HG03354 (cell line): ENCODE data around the gene PERP.
A peak's percentile ranks its signal among the peaks of the same experiment; 100 is the strongest.
"Not testable (repeated sequence)": the region's sequence is repeated elsewhere in the genome, so short reads cannot be mapped to it uniquely, and the experiment has no call there.

Experiments used
- ATAC-seq: cut with Tn5 transposase; IDR thresholded peaks from one replicate; pipeline ENCODE4 v1.9.1; 2021; ENCODE audit warnings: mild to moderate bottlenecking; ENCODE audit not compliant: unreplicated experiment, poor library complexity, severe bottlenecking

Gene PERP

GRCh38 chr6:138107078-138107751 is at the start of gene PERP:
PERP (minus strand) TSS chr6:138107419; CDS start chr6:138107340, 79 bp downstream.
- peak; percentile 64 for ATAC-seq

- ATAC-seq: no peak
These were observed 48.2 kb upstream of the PERP start for GRCh38 chr6:138155443-138155842.

- no peak for ATAC-seq
These were observed 39.3 kb upstream of the PERP start for GRCh38 chr6:138146544-138146943.

- ATAC-seq: peak; percentile 87
These were observed 38.2 kb upstream of the PERP start for GRCh38 chr6:138145402-138145801.

GRCh38 chr6:138142806-138143205 is 35.6 kb upstream of the PERP start:
- ATAC-seq: no peak

GRCh38 chr6:138129190-138129589 is 22.0 kb upstream of the PERP start:
- no peak for ATAC-seq

- ATAC-seq: no peak
These were observed 20.9 kb upstream of the PERP start for GRCh38 chr6:138128096-138128495.

GRCh38 chr6:138124096-138124495 is 16.9 kb upstream of the PERP start:
- no peak for ATAC-seq

- ATAC-seq: no peak
These were observed 12.8 kb upstream of the PERP start for GRCh38 chr6:138119976-138120375.

GRCh38 chr6:138119229-138119628 is 12.0 kb upstream of the PERP start:
- not testable (repeated sequence) for ATAC-seq

- ATAC-seq: no peak
These were observed 10.2 kb upstream of the PERP start for GRCh38 chr6:138117376-138117914.

- no peak for ATAC-seq
These were observed 9.4 kb upstream of the PERP start for GRCh38 chr6:138116661-138116999.

GRCh38 chr6:138115877-138116660 is 8.8 kb upstream of the PERP start:
- peak; percentile 87 for ATAC-seq

GRCh38 chr6:138115201-138115600 is 8.0 kb upstream of the PERP start:
- no peak for ATAC-seq

GRCh38 chr6:138113588-138114210 is 6.5 kb upstream of the PERP start:
- ATAC-seq: no peak

- no peak for ATAC-seq
These were observed 3.0 kb upstream of the PERP start for GRCh38 chr6:138110229-138110628.

- ATAC-seq: peak; percentile 56
These were observed 2.1 kb upstream of the PERP start for GRCh38 chr6:138109042-138109997.

GRCh38 chr6:138107752-138108592 is 753 bp upstream of the PERP start:
- peak; percentile 5 for ATAC-seq

- no peak for ATAC-seq
These were observed 548 bp downstream of the PERP start for GRCh38 chr6:138106665-138107077.
